Measurements from ENCODE around the gene SMIM27. TPM values are rescaled to one million over a fixed set of nuclear protein-coding genes. Genes with fewer than 3 reads are reported as not detected.

SMIM27 gene
- total and polyA plus RNA-seq, 2 donors from 2014 or later: 14.6 to 36.9 TPM

- intact Hi-C loops (cut with DNase I): loop anchor here (10.0 kb wide), 1 partner anchor 380 kb away; no protein-coding TSS in a partner anchor
- FAIRE-seq: no peak
Measured at GRCh38 chr9:32584784-32585183, 32.7 kb downstream of the SMIM27 start.

GRCh38 chr9:32587901-32588300 lies 35.8 kb downstream of the SMIM27 start:
- Histone ChIP-seq H3K36me3 (ENCODE audit: control insufficient read depth in 2 of 3, insufficient read depth in 3 of 3, low read length in 3 of 3) (no peaks in the 10 kb centered on the region), H3K9ac (ENCODE audit: low read length in 3 of 3) (no peak overlapping the region), H3K27me3 (ENCODE audit: control insufficient read depth, insufficient read depth, low read length) (no peaks in the 10 kb centered on the region), H3K4me3 (ENCODE audit: low read length in 3 of 3) (no peak overlapping the region), H3K27ac (ENCODE audit: low read depth in 2 of 2, low read length in 2 of 2) (no peak overlapping the region), H3K9me3 (ENCODE audit: control insufficient read depth in 2 of 3, insufficient read depth in 1 of 3, low read length in 3 of 3) (no peaks in the 10 kb centered on the region), H3K4me1 (ENCODE audit: control insufficient read depth in 2 of 3, insufficient read depth in 2 of 3, low read depth in 1 of 3, low read length in 3 of 3) (no peaks in the 10 kb centered on the region)
- no peak for FAIRE-seq
- no peak for DNase-seq
- intact Hi-C loops (cut with DNase I): loop anchor here (10.0 kb wide), 1 partner anchor 377 kb away; no protein-coding TSS in a partner anchor
- no peak for TF ChIP-seq CTCF (IDR thresholded peaks at IDR 0.05; ENCODE audit: borderline replicate concordance, extremely low read depth, insufficient read depth)

More at GRCh38 chr9:32584784-32585183, 32.7 kb downstream of the SMIM27 start:
- Histone ChIP-seq H3K9me3 (ENCODE audit: control insufficient read depth in 2 of 3, insufficient read depth in 1 of 3, low read length in 3 of 3) (no peaks in the 10 kb centered on the region), H3K27me3 (ENCODE audit: control insufficient read depth, insufficient read depth, low read length) (no peaks in the 10 kb centered on the region), H3K9ac (ENCODE audit: low read length in 3 of 3) (no peak overlapping the region), H3K4me3 (ENCODE audit: low read length in 3 of 3) (no peak overlapping the region), H3K36me3 (ENCODE audit: control insufficient read depth in 2 of 3, insufficient read depth in 3 of 3, low read length in 3 of 3) (no peaks in the 10 kb centered on the region), H3K27ac (ENCODE audit: low read depth in 2 of 2, low read length in 2 of 2) (no peak overlapping the region), H3K4me1 (ENCODE audit: control insufficient read depth in 2 of 3, insufficient read depth in 2 of 3, low read depth in 1 of 3, low read length in 3 of 3) (no peaks in the 10 kb centered on the region)
- DNase-seq: no peak
- no peak for TF ChIP-seq CTCF (IDR thresholded peaks at IDR 0.05; ENCODE audit: borderline replicate concordance, extremely low read depth, insufficient read depth)

GRCh38 chr9:32589083-32589723 lies 37.1 kb downstream of the SMIM27 start:
- intact Hi-C loops (cut with DNase I): loop anchor here (10.0 kb wide), 1 partner anchor 376 kb away; no protein-coding TSS in a partner anchor
- TF ChIP-seq CTCF (IDR thresholded peaks at IDR 0.05; ENCODE audit: borderline replicate concordance, extremely low read depth, insufficient read depth): peak; percentile 28
- no peaks in the 10 kb centered on the region for H3K4me1 ChIP-seq (ENCODE audit: control insufficient read depth in 2 of 3, insufficient read depth in 2 of 3, low read depth in 1 of 3, low read length in 3 of 3)
- no peaks in the 10 kb centered on the region for H3K36me3 ChIP-seq (ENCODE audit: control insufficient read depth in 2 of 3, insufficient read depth in 3 of 3, low read length in 3 of 3)
- no peak overlapping the region for H3K9ac ChIP-seq (ENCODE audit: low read length in 3 of 3)
- no peaks in the 10 kb centered on the region for H3K9me3 ChIP-seq (ENCODE audit: control insufficient read depth in 2 of 3, insufficient read depth in 1 of 3, low read length in 3 of 3)
- peak in 2 of 5 donors; percentile 67 to 74 for DNase-seq
- no peak overlapping the region for H3K27ac ChIP-seq (ENCODE audit: low read depth in 2 of 2, low read length in 2 of 2)
- H3K27me3 ChIP-seq (ENCODE audit: control insufficient read depth, insufficient read depth, low read length): no peaks in the 10 kb centered on the region
- FAIRE-seq: no peak
- H3K4me3 ChIP-seq (ENCODE audit: low read length in 3 of 3): no peak overlapping the region
